G401.6 (cell line): ENCODE measurements around the gene BRINP3.
"Not testable (repeated sequence)": the region's sequence is repeated elsewhere in the genome, so short reads cannot be mapped to it uniquely, and the experiment has no call there.

Experiments
- FAIRE-seq: peaks from 2 replicates; lab custom pipeline; 2012; peaks lifted over from hg19 to GRCh38; lab: Jason Lieb, UNC

BRINP3 gene

DNA sequence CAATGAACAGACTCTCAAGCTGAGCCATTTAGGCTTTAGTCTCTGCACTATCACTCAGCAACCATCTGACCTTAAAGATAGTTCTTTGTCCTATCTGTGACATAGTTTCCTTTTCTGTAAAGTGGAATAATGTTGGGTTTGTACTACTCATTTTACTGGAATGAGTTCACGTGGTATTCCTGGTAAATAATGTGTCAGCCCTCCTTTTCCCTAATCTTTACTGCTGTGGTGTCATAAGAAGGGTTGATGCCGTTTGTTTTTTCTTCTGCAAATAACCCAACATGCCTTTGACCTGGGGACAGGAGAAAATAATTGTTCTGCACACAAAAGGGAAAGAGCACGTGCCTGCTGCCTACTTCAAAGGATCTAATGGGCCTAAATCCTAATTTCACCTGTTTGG is 297.8 kb downstream of the BRINP3 start:
- no peak for FAIRE-seq

- no peak for FAIRE-seq
Measured at GRCh38 chr1:190178827-190179226, 298.8 kb downstream of the BRINP3 start.

- FAIRE-seq, result no peak
Measured at GRCh38 chr1:190177555-190177954, 300.1 kb downstream of the BRINP3 start.

GRCh38 chr1:190176776-190177175 is 300.9 kb downstream of the BRINP3 start:
- no peak for FAIRE-seq

GRCh38 chr1:190175320-190175719 is 302.3 kb downstream of the BRINP3 start:
- no peak for FAIRE-seq

GRCh38 chr1:190172651-190173430 is 304.8 kb downstream of the BRINP3 start:
- no peak for FAIRE-seq

DNA sequence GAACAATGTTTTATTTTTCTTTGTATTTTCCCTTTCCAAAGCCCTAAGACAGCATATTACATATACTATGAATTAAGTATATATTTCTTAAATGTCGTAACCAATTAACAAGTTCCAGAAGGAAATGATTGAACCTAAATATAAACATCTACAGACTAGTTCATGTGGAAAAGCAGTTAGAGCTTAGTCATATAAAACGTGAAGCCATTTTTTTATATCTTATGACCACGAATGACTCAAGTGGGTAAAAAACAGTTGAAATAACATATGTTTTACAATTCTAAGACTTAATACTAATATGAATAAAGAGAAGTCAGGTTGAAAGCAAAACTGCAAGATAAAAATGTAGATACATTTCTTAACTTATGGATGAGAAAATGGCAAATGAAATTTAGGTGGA is 307.3 kb downstream of the BRINP3 start:
- no peak for FAIRE-seq

DNA sequence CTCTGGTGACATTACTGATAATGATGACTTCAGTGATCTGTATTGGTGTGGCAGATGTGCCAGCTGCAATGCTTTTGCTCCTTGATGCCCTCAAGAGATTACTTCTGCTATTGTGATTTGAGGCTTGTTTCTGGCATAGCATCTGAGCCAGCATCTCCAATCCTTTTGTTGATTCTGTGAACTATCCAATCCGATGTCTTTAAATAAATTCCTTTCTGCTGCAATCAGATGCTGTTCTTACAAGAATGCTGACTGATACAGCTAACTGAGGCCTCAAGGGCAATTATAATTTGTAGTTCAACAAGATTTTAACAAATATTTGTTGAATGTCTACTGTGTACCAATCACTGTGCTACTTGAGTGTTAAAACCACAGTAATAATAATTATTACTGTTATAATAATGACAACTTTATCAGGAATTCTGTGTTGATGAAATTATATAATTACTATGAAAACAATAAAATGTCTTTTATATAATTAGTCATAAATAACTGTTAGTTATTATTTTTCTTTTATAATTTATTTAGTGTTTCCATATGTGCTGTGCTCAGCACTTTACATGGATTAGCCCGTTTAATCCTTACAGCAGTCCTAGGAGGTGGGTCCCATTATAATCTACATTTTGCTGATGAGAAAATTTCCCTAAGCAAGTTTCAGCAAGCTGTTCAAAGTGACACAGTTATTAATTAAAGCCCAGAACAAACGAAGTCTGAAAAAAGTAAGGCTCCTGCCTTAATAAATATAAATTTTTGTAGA is 308.2 kb downstream of the BRINP3 start:
- no peak for FAIRE-seq

- FAIRE-seq, result no peak
Measured at GRCh38 chr1:190168893-190169280, 308.8 kb downstream of the BRINP3 start.

DNA sequence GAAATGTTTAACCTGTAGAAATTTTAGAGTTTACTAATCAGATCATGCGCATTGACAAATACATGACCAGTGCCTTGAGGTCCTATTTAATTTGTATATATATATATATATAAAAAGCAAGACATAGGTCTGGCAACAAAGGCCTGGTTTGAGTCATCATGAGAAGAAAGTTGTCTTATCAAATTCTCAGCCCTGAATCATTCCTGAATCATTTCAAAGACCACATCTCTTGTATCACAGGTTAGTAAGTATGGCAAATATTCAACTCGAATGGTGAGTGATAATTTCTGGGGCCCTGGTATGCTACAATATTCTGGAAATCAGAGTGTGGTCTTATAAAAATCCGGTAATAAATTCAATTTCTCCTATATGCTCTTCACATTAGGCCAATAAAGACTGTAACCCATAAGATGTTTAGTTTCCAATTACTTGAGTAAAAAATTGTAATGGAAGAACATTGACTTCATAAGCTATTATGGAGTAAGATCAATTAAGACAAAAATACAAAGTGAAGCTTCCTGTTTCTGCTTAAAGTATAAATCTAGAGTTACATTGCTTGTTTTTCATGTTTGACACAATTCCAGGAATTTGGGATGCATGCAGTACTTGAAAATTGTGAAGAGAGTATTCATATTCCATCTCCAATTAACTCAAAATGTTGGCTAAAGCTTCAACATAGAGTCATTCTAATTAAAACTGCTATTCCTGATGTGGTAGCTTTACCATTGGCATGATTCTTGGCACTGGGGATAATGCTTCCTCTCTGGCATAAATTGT is 309.4 kb downstream of the BRINP3 start:
- no peak for FAIRE-seq

DNA sequence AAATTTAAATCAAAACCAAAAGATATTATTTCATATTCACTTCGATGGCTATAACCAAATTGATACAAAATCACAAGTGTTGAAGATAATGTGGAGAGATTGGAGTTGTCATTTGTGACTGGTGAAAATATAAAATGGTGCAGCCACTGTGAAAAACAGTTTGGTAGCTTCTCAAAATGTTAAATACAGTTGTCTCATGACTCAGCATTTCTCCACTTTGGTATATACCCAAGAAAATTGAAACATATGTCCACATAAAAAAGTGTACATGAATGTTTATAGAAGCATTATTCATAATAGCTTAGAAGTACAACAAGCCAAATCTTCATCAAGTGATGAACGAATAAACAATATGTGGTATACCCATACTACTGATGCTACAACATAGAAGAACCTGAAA is 318.5 kb downstream of the BRINP3 start:
- no peak for FAIRE-seq

- FAIRE-seq, result no peak
Measured at GRCh38 chr1:190154744-190155143, 322.9 kb downstream of the BRINP3 start.

DNA sequence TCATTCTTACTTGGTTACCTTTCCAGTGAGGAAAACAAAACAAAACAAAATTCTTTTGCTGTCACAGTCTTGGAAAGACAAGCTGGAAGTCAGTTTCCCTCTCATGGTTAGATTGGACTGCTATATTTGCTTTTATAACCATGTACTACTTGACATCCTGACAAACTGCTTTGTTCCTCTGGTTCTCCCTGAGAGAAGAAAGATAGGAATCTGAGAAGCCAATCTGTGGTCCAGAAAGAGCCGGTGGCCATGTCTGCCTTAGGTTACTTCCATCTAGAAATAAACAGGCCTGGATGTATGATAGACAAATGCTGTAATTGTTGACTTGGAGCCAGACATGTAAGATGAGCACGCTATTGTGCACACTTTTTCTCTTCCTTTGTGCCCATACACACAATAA is 330.0 kb downstream of the BRINP3 start:
- no peak for FAIRE-seq

DNA sequence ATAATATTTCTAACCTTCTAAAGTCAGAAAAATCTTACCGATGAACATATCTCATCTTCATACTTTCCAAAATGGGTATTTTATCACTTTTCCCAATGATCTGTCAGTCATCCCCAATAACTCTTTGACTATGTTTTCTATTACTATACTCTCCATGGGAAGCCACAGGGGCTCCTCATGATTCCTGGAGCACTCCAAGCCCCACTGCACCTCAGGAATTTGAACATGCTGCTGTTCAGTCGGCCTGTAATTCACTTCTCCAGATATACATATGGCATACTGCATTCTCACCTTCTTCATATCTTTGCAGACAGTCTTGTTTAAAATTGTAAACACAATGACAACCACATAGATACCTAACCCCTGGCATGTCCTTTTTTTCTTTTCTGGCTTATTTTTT is 333.0 kb downstream of the BRINP3 start:
- no peak for FAIRE-seq

- no peak for FAIRE-seq
Measured at GRCh38 chr1:190140644-190141043, 337.0 kb downstream of the BRINP3 start.

- FAIRE-seq, result no peak
Measured at GRCh38 chr1:190138702-190139101, 339.0 kb downstream of the BRINP3 start.

DNA sequence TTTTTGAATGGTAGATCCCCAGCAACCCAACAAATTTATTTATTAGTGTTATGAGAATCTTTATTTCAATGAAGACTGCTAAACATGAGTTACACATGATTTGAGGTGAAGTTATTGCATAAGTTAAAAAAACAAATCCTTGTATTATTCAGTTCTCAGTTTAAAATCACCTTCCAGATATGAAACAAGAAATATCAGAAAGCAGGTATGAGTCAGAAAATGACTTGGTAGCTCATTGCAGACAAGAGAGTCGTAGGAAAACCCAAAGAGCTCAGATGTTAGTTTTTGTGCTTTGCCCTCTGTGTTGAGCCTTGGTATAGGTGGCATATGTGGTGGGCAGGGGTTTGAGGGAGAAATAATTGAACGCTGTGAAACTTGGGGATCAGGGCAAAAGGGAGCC is 339.4 kb downstream of the BRINP3 start:
- FAIRE-seq, result no peak

DNA sequence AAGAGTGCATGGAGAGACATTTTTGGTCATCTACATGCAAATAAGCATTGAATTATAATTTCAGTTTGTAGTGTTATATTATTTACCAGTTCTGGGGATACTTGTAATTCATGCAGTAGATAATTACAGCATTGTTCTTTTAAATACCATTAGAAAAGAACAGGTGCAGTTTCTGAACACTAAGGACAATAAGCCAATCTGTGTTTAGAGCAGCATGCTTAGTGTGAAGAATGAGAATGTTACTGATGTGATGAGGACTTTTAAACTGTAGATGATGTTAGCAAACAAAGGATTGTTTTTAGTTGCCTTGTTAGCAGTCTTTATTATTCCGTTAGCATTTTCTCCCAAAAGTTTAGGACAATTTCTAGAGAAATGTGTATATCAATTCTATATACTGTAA is 348.3 kb downstream of the BRINP3 start:
- no peak for FAIRE-seq

- no peak for FAIRE-seq
Measured at GRCh38 chr1:190126728-190127127, 350.9 kb downstream of the BRINP3 start.

DNA sequence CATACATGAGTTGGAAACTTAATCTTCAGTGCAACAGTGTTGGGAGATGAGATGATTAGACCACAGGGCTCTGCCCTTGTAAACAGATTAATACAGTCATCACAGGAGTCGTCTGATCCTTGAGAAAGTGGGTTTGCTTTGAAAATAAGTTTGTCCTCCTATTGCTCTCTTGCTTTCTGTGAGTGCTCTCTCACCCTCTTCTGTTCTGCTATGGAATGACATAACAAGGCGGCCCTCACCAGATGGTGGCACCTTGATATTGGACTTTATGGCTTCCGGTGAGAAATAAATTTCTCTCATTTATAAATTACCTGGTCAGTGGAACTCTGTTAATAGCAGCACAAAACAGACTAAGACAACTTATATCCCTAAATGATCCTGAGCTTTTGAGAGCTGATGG is 353.6 kb downstream of the BRINP3 start:
- FAIRE-seq, result no peak

- not testable (repeated sequence) for FAIRE-seq
Measured at GRCh38 chr1:190120564-190120963, 357.1 kb downstream of the BRINP3 start.

DNA sequence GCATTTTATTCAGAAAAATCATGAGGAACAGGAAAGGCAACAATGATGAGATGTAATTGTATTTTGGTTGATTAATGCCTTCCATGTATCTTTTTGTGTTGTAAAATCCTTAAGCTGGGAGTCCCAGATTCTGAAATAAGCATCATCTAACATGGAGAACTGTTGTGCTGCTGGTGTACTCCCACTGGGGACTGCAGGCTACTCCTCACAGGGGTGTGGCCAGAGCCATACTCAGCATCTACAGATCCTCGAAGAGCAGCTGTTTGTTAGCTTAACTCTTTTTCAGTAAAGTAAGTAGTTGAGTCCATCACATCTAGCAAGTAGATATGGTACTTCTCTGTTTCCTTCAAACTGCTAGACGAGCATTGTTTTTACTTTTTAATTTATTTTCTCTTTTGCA is 358.0 kb downstream of the BRINP3 start:
- no peak for FAIRE-seq

- FAIRE-seq, result no peak
Measured at GRCh38 chr1:190116921-190117320, 360.7 kb downstream of the BRINP3 start.
